HG03196 (cell line): ENCODE data around the gene NRDE2.
A peak's percentile ranks its signal among the peaks of the same experiment; 100 is the strongest.
"Not testable (repeated sequence)": the region's sequence is repeated elsewhere in the genome, so short reads cannot be mapped to it uniquely, and the experiment has no call there.

Experiments used
- ATAC-seq: cut with Tn5 transposase; IDR thresholded peaks from one replicate; pipeline ENCODE4 v1.9.1; 2021; ENCODE audit not compliant: unreplicated experiment

The NRDE2 gene

DNA sequence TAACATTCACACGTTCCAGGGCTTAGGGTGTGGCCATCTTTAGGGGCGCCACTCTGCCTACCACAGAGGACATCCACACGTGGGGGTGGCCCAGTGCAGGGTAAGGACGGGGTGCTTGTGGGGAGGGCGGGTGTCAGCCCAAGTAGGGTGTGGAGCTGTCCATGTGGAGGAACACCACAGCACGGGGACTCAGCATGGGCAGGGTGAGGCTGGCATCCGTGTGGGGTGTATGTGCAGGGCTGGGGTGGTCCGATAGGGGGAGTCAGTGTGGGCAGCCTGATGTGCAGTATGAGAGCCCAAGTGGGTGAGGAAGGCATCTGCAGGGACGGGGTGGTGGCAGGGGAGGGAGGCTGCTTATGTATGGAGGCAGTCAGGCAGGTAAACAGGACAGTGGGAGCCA lies 57.7 kb downstream of the NRDE2 start:
- no peak for ATAC-seq

DNA sequence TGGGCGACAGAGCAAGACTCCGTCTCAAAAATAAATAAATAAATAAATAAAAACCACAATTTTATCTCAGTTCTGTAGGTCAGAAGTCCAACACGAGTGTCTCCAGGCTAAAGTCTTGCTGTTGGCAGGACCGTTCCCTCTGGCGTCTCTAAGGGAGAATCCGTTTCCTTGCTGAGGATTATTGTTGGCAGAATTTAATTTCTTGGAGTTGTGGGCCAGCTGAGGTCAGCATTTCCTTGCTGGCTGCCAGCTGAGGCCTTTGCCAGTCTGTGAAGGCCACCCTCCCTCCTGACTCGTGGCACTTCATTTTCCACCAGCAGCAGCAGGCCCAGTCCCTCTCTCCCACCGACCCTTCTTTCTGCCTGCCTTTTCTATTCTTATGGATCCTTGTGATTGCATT lies 58.2 kb downstream of the NRDE2 start:
- no peak for ATAC-seq

DNA sequence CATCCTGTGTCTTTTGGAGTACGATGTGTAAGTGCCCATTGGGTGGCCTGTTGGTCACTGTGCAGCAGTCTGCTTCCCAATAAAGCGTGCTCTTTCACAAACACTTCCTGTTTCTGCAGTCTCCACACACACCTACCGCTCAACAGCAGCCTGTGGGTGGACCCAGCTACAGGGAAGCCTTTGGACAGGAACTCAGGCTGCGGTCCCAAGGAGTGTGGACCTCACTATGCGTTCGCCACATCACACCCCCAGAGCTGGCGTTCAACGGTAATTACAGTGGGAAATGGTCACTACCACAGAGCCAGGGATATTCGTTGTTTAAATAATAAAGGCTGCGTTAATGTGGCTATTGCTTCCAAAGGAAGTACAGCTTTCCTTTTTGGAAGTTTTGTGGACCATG lies 59.2 kb downstream of the NRDE2 start:
- ATAC-seq: no peak

GRCh38 chr14:90268420-90268819 lies 63.3 kb downstream of the NRDE2 start:
- no peak for ATAC-seq

DNA sequence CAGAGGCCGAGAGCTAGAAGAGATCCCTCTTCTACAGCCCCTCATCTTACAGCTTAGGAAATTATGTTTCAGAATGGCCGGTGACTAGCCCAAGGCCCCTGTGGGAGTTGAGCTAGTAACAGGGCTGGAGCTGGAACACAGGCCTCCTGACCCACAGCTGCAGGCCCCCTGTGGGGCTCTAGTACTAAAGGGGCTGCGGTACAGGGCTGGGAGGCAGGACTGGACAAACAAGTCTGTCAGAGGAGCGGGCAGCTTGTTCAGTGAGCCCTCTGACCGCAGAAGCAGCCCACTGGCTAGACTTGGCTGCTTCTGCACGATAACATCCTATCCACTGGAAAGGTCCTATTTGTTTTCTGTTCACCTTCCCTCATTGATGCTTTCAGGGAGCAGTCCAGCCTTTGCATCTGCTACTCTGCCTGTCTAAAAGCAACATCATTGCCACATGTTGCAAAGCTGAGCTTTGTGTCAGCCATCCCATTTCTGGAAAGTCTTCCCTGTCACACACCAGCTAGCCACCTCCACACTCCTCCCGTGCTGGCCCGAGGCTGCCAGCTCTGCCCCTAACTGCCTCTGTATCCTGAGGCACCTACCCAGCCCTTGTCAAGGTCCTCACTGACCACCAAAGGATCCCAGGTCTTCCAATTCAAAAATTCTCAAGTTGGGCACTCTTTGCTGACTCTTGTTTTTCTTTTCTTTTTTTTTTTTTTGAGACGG lies 65.1 kb downstream of the NRDE2 start:
- no peak for ATAC-seq

GRCh38 chr14:90263748-90264449 lies 67.8 kb downstream of the NRDE2 start:
- ATAC-seq: peak; percentile 81

DNA sequence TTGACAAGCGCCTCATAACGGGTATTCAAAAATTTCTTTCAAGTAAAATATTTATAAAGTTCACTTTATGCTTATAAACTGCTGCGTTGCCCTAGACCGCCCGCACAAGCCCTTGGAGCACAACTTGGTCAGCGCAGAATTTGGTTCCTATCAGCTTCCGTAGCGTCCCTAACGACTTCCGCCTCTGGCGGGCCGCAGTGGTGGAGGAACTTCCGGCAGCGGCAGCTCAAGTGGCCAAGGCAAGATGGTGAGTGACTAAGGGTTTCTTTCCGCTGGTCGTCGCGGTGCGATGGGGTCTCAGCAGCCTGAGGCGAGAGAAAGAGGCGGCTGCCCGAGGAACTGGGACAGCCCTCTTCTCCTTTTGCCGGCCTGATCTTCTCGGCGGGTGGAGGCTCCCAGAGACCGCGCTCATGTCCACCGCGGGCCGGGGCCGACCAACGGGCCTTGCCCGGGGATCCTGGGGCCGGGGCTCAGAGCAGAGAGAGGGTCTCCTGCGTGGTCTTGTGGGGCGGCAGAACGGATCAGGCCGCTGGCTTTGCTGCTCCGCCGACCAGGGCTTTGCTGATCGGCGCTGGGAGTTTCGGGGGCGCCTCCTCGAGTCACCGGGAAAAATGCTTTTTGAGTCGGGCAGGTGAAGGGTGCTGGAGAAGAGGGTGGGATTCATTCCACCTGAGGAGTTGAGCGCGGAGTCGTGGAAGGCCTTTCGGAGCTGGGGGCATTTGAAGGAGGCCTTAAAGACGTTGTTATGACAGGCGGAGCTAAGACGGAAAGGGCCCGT lies 75.2 kb downstream of the NRDE2 start, which contains the start of gene PSMC1:
TSS of gene PSMC1 (plus strand) at position 200 of the 778 bp plus-strand sequence. CDS start at position 245, 45 bp downstream.
- ATAC-seq: peak; percentile 93

DNA sequence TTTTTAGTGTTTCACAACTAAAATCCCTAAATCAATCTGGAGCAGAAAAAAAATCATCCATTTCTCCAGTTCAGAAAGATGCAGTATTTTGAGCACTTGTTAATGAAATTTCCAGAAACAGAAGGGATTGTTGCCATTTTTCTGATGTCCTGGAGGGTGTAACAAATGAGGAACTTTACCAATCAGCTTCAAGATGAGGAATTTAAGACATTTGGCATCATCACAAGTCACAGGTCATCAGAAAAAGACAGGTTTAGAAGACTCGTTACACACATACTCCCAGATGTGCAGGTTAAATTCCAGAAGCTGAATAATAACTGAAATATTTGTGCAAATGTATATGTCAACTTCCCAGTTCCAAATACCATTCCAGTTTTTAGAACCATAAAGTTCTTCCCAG lies 75.9 kb downstream of the NRDE2 start:
- ATAC-seq: no peak

DNA sequence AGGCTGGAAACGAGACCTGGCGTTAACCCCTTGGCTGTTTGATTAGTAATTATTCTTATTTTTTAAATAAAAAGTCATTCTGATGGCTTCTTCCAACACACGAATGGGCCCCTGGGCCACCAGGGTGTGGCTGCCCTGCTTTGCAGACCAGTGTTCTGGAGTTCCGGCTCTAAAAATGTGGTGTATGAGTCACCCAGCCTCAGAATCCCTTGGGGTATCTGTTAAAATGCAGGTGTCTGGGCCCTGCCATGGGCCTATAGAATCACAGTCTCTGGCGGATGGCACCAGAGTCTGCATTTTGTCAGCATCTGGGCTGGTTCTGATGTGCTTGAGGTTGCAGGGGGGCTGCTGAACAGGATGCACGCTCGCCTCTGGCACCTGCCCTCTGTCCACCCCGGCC lies 77.9 kb downstream of the NRDE2 start:
- no peak for ATAC-seq

DNA sequence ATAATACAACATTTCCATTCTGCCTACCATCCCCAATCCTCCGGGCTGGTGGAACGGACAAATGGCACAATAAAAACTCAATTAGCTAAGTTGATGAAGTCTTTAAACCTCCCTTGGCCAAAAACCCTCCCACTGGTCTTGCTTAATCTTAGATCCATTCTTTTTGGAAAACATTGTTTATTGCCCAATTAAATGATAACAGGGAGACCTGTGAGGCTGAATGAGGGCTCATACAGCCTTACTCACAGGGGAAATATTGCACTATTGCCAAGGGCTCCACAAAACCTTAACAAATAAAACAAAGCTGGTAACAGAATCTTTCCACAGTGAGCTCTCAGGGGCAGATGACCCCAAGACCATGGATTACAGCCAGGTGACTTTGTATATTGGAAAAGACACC lies 83.1 kb downstream of the NRDE2 start:
- no peak for ATAC-seq

DNA sequence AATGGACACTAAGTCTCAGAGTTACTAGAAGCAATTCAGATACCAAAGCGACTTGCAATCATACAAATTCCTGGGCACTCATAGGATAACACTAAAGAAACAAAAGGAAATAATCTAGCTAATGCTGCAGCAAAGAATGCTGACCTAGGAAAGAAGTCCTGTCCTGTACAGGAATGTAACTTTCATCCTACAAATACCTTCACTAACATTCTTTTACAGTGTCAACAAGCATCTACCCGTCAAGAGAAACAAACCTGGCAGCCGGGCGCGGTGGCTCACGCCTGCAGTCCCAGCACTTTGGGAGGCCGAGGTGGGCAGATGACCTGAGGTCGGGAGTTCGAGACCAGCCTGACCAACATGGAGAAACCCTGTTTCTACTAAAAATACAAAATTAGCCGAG lies 84.3 kb downstream of the NRDE2 start:
- ATAC-seq: not testable (repeated sequence)

GRCh38 chr14:90246936-90247335 lies 84.8 kb downstream of the NRDE2 start:
- ATAC-seq: no peak

DNA sequence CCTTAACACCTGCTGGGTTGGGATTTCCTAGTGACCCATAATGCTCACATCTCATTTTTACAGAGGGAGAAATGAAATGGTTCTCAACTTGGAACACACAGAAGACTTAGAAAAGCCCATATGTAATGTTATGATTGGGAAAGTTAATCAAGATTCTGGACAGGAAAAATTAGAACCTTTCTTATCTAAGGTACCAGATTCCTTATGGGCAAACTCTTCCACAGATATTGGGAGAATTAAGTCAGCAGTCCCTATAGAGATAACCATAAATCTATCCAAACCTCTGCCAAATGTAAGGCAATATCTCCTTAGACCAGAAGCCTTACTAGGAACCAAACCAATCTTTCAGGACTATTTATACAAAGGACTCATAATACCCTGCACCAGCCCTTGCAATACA lies 89.3 kb downstream of the NRDE2 start:
- ATAC-seq: no peak

DNA sequence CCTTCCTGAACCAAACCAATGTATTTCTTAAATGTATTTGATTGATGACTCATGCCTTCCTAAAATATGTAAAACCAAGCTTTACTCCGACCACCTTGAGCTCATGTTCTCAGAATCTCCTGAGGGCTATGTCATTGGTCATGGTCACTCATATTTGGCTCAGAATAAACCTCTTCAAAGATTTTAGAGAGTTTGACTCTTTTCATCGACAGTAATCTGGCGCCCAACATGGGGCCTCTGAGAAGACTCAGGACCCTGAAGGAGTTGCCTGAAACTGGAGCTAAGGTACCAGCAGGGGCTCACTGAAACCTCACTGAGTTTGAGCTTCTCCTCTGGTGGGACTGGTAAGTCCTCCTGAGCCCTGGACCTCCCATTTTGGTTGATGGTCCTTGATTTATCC lies 92.6 kb downstream of the NRDE2 start:
- no peak for ATAC-seq

DNA sequence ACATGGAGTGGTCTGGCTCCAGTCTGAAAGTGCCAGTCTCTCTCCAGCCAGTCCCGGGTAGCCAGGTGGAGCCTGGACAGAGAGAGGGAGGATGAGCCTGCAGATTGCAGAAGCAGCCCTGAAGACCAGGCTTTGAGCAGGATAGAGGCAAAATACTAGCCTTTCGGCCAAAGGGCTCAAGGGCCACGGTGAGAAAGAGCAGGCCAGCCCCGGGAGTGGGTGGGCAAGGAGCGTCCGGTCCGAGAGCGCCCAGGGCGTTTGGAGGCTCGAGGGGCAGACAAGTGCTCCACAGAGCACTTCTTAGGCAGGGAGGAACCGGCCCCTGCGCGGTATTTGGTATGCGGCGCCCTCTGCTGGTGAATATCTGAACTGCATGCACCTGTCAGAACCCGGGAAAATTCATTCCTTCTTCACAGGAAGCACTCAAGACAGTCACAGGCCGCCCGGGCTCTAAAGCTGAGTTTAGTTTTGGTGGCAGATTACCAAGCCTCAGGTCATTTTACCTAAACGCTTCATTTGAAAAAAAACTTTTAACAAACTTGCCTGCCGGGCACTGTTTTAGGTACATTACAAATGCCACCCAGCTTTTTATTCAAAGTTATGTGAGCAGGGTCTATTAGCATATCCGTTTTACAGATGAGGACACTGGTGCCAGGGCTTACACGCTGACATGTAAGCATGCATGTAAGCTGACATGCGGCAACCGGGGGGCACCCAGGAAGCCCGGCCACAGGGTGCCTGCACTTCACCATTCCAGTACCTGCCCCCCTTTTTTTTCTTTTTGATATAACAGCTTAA lies 96.4 kb downstream of the NRDE2 start:
- ATAC-seq: no peak

GRCh38 chr14:90229942-90230341 lies 101.8 kb downstream of the NRDE2 start:
- not testable (repeated sequence) for ATAC-seq

GRCh38 chr14:90228478-90228877 lies 103.3 kb downstream of the NRDE2 start:
- no peak for ATAC-seq
